Neural progenitor cell (in vitro differentiated cells): ENCODE results near the gene SPOP. TPM values are rescaled to one million over a fixed set of nuclear protein-coding genes. Genes with fewer than 3 reads are reported as not detected.

Experiments
- DNase-seq: peaks from one replicate; pipeline ENCODE4 v3.0.0-alpha.2; 2016; ENCODE audit warnings: low spot score
- H2AFZ ChIP-seq: fragments of 200-600 bp; sonication (generic); replicated peaks from 2 replicates; pipeline ENCODE4 v1.6.1; 2016; ENCODE audit warnings: antibody characterized with exemption
- H3F3A ChIP-seq: fragments of 200-600 bp; sonication (generic); 2 replicates; pipeline ENCODE4 v1.6.1; 2016; ENCODE audit warnings: antibody characterized with exemption, low read depth
- H3K27ac ChIP-seq: fragments of 200-600 bp; sonication (generic); 2 replicates; pipeline ENCODE4 v1.5.1; 2016; ENCODE audit warnings: mild to moderate bottlenecking
- H3K27me3 ChIP-seq: fragments of 200-600 bp; sonication (generic); 2 replicates; pipeline ENCODE4 v1.6.1; 2016; ENCODE audit warnings: mild to moderate bottlenecking, moderate library complexity
- H3K36me3 ChIP-seq: fragments of 200-600 bp; sonication (generic); 2 replicates; pipeline ENCODE4 v1.5.1; 2016
- H3K4me1 ChIP-seq: fragments of 200-600 bp; sonication (generic); 2 replicates; pipeline ENCODE4 v1.6.1; 2016; ENCODE audit warnings: mixed run types
- H3K4me2 ChIP-seq: fragments of 200-600 bp; sonication (generic); 2 replicates; pipeline ENCODE4 v1.6.1; 2016
- H3K4me3 ChIP-seq: fragments of 200-600 bp; sonication (generic); 2 replicates; pipeline ENCODE4 v1.5.1; 2016
- H3K79me2 ChIP-seq: fragments of 200-600 bp; sonication (generic); 2 replicates; pipeline ENCODE4 v1.6.1; 2016; ENCODE audit warnings: low read depth
- H3K9ac ChIP-seq: fragments of 200-600 bp; sonication (generic); 2 replicates; pipeline ENCODE4 v1.6.1; 2016
- H3K9me3 ChIP-seq: fragments of 200-600 bp; sonication (generic); 2 replicates; pipeline ENCODE4 v1.5.1; 2016; ENCODE audit warnings: low read depth
- H4K20me1 ChIP-seq: fragments of 200-600 bp; sonication (generic); 2 replicates; pipeline ENCODE4 v1.6.1; 2016; ENCODE audit warnings: low read depth
- H3K27ac Mint-ChIP-seq: 3 replicates; pipeline ENCODE4 v1.8.0; 2021; ENCODE audit warnings: mixed read lengths
- H3K27me3 Mint-ChIP-seq: 2 replicates; pipeline ENCODE4 v1.8.0; 2022; ENCODE audit warnings: low read depth, mild to moderate bottlenecking, inconsistent platforms, moderate library complexity, mixed read lengths; ENCODE audit not compliant: insufficient read depth
- H3K36me3 Mint-ChIP-seq: 3 replicates; pipeline ENCODE4 v1.8.0; 2021; ENCODE audit warnings: mixed read lengths
- H3K4me1 Mint-ChIP-seq: 3 replicates; pipeline ENCODE4 v1.8.0; 2021; ENCODE audit warnings: mixed read lengths
- H3K4me3 Mint-ChIP-seq: 3 replicates; pipeline ENCODE4 v1.8.0; 2021; ENCODE audit warnings: mild to moderate bottlenecking, moderate library complexity, mixed read lengths
- H3K9me3 Mint-ChIP-seq: 3 replicates; pipeline ENCODE4 v1.8.0; 2020; ENCODE audit warnings: mixed read lengths
- EZH2 ChIP-seq: fragments of 200-600 bp; sonication (generic); IDR thresholded peaks from 2 replicates; pipeline ENCODE4 v1.6.1; 2017; ENCODE audit warnings: antibody characterized with exemption, mild to moderate bottlenecking, moderate library complexity
- EZH2phosphoT487 ChIP-seq: fragments of 200-600 bp; sonication (generic); IDR thresholded peaks from 2 replicates; pipeline ENCODE4 v1.6.1; 2017; ENCODE audit warnings: antibody characterized with exemption
- total RNA-seq: library from RNA; depleted of rRNA; stranded (reverse); fragments of >200 nt; gene quantifications from 2 replicates; pipeline ENCODE4 v1.2.3, GENCODE V29; 2015; ENCODE audit warnings: low replicate concordance
- TF ChIP-seq, protein P1 (sequence below): fragments of 200-600 bp; sonication (generic); IDR thresholded peaks from 2 replicates; pipeline ENCODE4 v1.5.1; 2017; ENCODE audit warnings: antibody characterized with exemption, mild to moderate bottlenecking

Gene SPOP
- total RNA-seq, 1 donor from 2014 or later: 40.3 TPM

DNA sequence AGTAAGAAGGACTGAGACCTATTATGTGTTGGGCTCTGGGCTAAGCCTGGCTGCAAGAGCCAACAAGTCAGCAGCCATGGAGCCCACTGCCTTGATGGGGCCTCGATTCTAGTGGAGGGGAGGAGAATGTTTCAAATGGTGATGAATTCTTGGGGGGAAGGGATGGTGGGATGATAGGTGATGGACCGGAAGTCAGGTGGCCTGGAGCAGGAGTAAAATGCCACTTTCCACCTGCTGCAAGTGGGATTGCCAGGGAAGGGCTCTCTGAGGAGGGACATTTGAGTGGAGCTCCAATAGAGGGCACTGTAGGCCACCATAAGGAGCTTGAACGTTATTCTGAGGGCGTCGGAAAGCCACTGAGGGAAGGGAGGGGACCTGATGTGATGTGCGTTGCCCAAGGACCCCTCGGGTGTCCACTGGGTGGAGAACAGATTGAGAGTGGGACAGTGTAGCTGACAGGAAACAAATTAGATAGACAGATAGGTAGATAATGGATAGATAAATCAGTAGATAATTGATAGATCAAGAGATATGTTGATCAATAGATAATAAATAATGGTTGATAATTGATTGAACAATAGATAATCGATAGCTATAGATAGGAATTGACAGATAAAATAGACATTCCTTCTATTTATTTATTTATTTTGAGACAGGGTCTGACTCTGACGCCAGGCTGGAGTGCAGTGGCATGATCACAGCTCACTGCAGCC, 120.4 kb downstream of the SPOP start:
- peaks cover 20% of the 10 kb centered on the region for H3K27me3 ChIP-seq
- no peaks in the 10 kb centered on the region for H3K79me2 ChIP-seq
- H3F3A ChIP-seq: peaks cover 6% of the 10 kb centered on the region
- H2AFZ ChIP-seq: no peak overlapping the region
- TF ChIP-seq, protein P1, sequence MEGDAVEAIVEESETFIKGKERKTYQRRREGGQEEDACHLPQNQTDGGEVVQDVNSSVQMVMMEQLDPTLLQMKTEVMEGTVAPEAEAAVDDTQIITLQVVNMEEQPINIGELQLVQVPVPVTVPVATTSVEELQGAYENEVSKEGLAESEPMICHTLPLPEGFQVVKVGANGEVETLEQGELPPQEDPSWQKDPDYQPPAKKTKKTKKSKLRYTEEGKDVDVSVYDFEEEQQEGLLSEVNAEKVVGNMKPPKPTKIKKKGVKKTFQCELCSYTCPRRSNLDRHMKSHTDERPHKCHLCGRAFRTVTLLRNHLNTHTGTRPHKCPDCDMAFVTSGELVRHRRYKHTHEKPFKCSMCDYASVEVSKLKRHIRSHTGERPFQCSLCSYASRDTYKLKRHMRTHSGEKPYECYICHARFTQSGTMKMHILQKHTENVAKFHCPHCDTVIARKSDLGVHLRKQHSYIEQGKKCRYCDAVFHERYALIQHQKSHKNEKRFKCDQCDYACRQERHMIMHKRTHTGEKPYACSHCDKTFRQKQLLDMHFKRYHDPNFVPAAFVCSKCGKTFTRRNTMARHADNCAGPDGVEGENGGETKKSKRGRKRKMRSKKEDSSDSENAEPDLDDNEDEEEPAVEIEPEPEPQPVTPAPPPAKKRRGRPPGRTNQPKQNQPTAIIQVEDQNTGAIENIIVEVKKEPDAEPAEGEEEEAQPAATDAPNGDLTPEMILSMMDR: peak; percentile 76
- TF ChIP-seq EZH2: no peak
- no peak for TF ChIP-seq EZH2phosphoT487
- H3K36me3 Mint-ChIP-seq: no peaks in the 10 kb centered on the region
- H3K4me3 ChIP-seq: no peak overlapping the region
- no peaks in the 10 kb centered on the region for H4K20me1 ChIP-seq
- H3K9me3 Mint-ChIP-seq: no peaks in the 10 kb centered on the region
- H3K27ac ChIP-seq: no peak overlapping the region
- no peak overlapping the region for H3K9ac ChIP-seq
- peaks cover 7% of the 10 kb centered on the region for H3K4me1 Mint-ChIP-seq
- H3K4me3 Mint-ChIP-seq: no peak overlapping the region
- DNase-seq: peak; percentile 89
- H3K4me2 ChIP-seq: no peak overlapping the region
- H3K36me3 ChIP-seq: no peaks in the 10 kb centered on the region
- H3K27ac Mint-ChIP-seq: no peak overlapping the region
- H3K4me1 ChIP-seq: peaks cover 5% of the 10 kb centered on the region
- no peaks in the 10 kb centered on the region for H3K9me3 ChIP-seq
- H3K27me3 Mint-ChIP-seq: peaks cover 16% of the 10 kb centered on the region

DNA sequence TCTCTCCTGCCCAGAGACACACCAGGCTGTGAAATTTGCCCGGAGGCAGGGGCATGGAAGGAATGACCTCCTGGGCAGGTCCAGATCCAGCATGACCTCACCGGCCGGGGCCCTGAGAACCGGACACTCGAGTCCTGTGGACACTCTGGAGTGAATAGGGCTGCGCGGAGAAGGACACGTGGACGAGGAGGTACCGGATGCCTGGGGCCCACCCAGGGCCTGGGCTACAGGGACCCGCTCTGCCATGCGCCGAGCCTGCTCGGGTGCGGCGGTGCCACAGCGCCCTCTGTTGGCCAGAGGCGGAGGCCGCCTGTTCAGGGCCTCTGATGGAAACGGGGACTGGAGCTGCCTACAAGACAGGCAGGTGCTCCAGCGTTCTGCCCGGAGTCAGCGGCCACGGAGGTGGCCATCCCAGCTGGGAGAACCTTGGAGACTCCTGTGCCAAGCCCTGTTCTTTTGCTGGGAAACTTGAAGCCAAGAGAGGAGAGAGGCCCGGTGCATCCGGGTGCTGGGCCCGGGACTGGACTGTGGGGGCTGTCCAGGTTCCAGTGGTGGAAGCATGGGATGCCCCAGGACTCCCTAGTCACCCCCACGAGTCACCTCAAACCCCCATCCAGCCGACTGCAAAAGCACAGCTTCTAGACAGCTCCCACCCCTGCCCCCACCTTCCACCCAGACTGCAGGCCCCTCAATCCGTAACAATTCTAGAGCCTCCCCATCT, 121.5 kb downstream of the SPOP start:
- Histone ChIP-seq H3K27ac (no peak overlapping the region), H3K4me2 (peak overlapping the region; percentile 58), H3K4me1 (peaks cover 5% of the 10 kb centered on the region), H3K79me2 (no peaks in the 10 kb centered on the region), H3K4me3 (no peak overlapping the region), H3K9me3 (no peaks in the 10 kb centered on the region), H3K27me3 (peaks cover 20% of the 10 kb centered on the region), H3F3A (peaks cover 6% of the 10 kb centered on the region), H2AFZ (peak overlapping the region; percentile 100), H4K20me1 (no peaks in the 10 kb centered on the region), H3K9ac (no peak overlapping the region), H3K36me3 (no peaks in the 10 kb centered on the region)
- Mint-ChIP-seq H3K27ac (no peak overlapping the region), H3K27me3 (peaks cover 21% of the 10 kb centered on the region), H3K36me3 (no peaks in the 10 kb centered on the region), H3K4me3 (no peak overlapping the region), H3K4me1 (peaks cover 9% of the 10 kb centered on the region), H3K9me3 (no peaks in the 10 kb centered on the region)
- TF ChIP-seq EZH2: no peak
- TF ChIP-seq, protein P1: peak; percentile 99
- DNase-seq: peak; percentile 88

DNA sequence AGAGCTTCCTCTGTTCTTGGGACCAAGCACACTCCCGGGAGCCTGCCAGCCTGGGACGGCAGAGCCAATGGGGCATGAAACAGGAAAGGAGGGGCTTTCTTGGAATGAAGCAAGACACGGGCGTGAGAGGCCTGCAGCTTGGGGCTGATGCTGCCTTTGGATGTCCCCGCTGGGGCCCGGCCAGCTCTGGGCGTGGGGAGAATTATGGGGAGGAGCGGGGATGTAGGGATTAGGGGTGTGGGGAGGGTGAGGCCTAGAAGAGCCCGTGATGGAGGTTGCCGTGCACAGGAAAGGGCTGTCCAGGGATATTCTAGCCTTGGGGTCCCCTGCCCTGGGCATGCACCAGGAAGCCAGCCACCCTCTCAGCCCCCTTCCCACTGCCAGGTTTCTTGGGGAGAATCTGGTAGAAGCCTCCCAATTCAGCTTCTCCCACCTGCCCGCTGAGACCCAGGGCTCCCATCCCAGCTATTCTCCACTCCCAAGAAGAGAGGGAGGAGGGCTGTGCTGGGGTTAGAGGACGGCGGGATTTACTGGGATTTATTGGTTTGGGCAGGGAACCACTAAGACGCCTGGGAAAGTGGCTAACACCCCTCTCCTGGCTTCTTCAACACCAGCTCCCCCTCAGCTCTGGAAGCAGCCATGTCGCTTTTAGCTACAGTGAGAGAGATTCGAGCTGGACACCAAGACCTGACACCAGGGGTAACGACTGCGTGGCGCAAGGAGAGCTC, 122.2 kb downstream of the SPOP start:
- H3K79me2 ChIP-seq: no peaks in the 10 kb centered on the region
- H4K20me1 ChIP-seq: no peaks in the 10 kb centered on the region
- no peaks in the 10 kb centered on the region for H3K9me3 Mint-ChIP-seq
- peak; percentile 9 for DNase-seq
- H3F3A ChIP-seq: peaks cover 6% of the 10 kb centered on the region
- H3K4me1 Mint-ChIP-seq: peaks cover 9% of the 10 kb centered on the region
- peak overlapping the region; percentile 58 for H3K4me2 ChIP-seq
- no peaks in the 10 kb centered on the region for H3K9me3 ChIP-seq
- peaks cover 20% of the 10 kb centered on the region for H3K27me3 ChIP-seq
- peaks cover 5% of the 10 kb centered on the region for H3K4me1 ChIP-seq
- no peak overlapping the region for H3K27ac ChIP-seq
- no peak overlapping the region for H3K27ac Mint-ChIP-seq
- no peaks in the 10 kb centered on the region for H3K36me3 Mint-ChIP-seq
- H3K36me3 ChIP-seq: no peaks in the 10 kb centered on the region
- no peak overlapping the region for H3K4me3 Mint-ChIP-seq
- TF ChIP-seq EZH2phosphoT487: no peak
- TF ChIP-seq, protein P1: no peak
- no peak for TF ChIP-seq EZH2
- no peak overlapping the region for H3K4me3 ChIP-seq
- peak overlapping the region; percentile 100 for H2AFZ ChIP-seq
- peaks cover 21% of the 10 kb centered on the region for H3K27me3 Mint-ChIP-seq
- no peak overlapping the region for H3K9ac ChIP-seq
